H9 (cell line): ENCODE data around the gene ABCA4. TPM values are rescaled to one million over a fixed set of nuclear protein-coding genes. Genes with fewer than 3 reads are reported as not detected.

Experiments used
- DNase-seq: peaks from one replicate; pipeline ENCODE4 v3.0.0-alpha.2; 2017
- H2AFZ ChIP-seq: one replicate; pipeline ENCODE4 v1.6.1; 2013; ENCODE audit warnings: mild to moderate bottlenecking, low read length, control low read depth, moderate library complexity
- H2AK5ac ChIP-seq: 2 replicates; pipeline ENCODE4 v1.6.1; 2013; ENCODE audit warnings: low read length, control low read depth, mixed read lengths; ENCODE audit not compliant: insufficient read length
- H2BK120ac ChIP-seq: one replicate; pipeline ENCODE4 v1.6.1; 2013; ENCODE audit warnings: low read depth, mild to moderate bottlenecking, low read length, control low read depth, inconsistent platforms; ENCODE audit not compliant: poor library complexity, severe bottlenecking
- H2BK12ac ChIP-seq: 2 replicates; pipeline ENCODE4 v1.6.1; 2013; ENCODE audit warnings: low read length, control low read depth, mixed read lengths, low read depth; ENCODE audit not compliant: insufficient read length
- H2BK15ac ChIP-seq: 2 replicates; pipeline ENCODE4 v1.6.1; 2013; ENCODE audit warnings: low read depth, low read length, control low read depth
- H2BK20ac ChIP-seq: one replicate; pipeline ENCODE4 v1.6.1; 2013; ENCODE audit warnings: low read depth, mild to moderate bottlenecking, low read length, control low read depth, inconsistent platforms; ENCODE audit not compliant: poor library complexity, severe bottlenecking
- H2BK5ac ChIP-seq: 2 replicates; pipeline ENCODE4 v1.6.1; 2013; ENCODE audit warnings: low read length, control low read depth, mixed read lengths; ENCODE audit not compliant: insufficient read length
- H3K14ac ChIP-seq: 2 replicates; pipeline ENCODE4 v1.6.1; 2013; ENCODE audit warnings: low read length, control low read depth; ENCODE audit not compliant: insufficient read depth
- H3K18ac ChIP-seq: 2 replicates; pipeline ENCODE4 v1.6.1; 2013; ENCODE audit warnings: low read depth, mild to moderate bottlenecking, mixed read lengths, low read length, control low read depth; ENCODE audit not compliant: insufficient read length
- H3K23ac ChIP-seq: 2 replicates; pipeline ENCODE4 v1.6.1; 2013; ENCODE audit warnings: low read length, control low read depth, mixed read lengths, low read depth; ENCODE audit not compliant: insufficient read length
- H3K23me2 ChIP-seq: 2 replicates; pipeline ENCODE4 v1.6.1; 2013; ENCODE audit warnings: low read depth, mild to moderate bottlenecking, mixed read lengths, low read length, control low read depth; ENCODE audit not compliant: insufficient read length, poor library complexity, severe bottlenecking
- H3K27ac ChIP-seq: 2 replicates; pipeline ENCODE4 v1.5.1; 2013; ENCODE audit warnings: low read length, control low read depth, mixed read lengths, low read depth; ENCODE audit not compliant: insufficient read length
- H3K27me3 ChIP-seq: 2 replicates; pipeline ENCODE4 v1.6.1; 2013; ENCODE audit warnings: low read length, control low read depth, inconsistent platforms; ENCODE audit not compliant: insufficient read depth
- H3K4ac ChIP-seq: 2 replicates; pipeline ENCODE4 v1.6.1; 2013; ENCODE audit warnings: low read depth, mild to moderate bottlenecking, control low read depth, inconsistent platforms, low read length, moderate library complexity
- H3K4me1 ChIP-seq: 2 replicates; pipeline ENCODE4 v1.6.1; 2013; ENCODE audit warnings: low read length, control low read depth, inconsistent platforms; ENCODE audit not compliant: insufficient read depth
- H3K4me2 ChIP-seq: 2 replicates; pipeline ENCODE4 v1.6.1; 2013; ENCODE audit warnings: low read length, control low read depth, mixed read lengths; ENCODE audit not compliant: insufficient read length, insufficient read depth
- H3K56ac ChIP-seq: 2 replicates; pipeline ENCODE4 v1.6.1; 2013; ENCODE audit warnings: low read depth, mild to moderate bottlenecking, mixed read lengths, low read length, control low read depth; ENCODE audit not compliant: insufficient read length
- H3K79me1 ChIP-seq: 2 replicates; pipeline ENCODE4 v1.6.1; 2013; ENCODE audit warnings: low read depth, mild to moderate bottlenecking, moderate library complexity, low read length, control low read depth, inconsistent platforms; ENCODE audit not compliant: insufficient read depth, poor library complexity, severe bottlenecking
- H3K79me2 ChIP-seq: 2 replicates; pipeline ENCODE4 v1.6.1; 2013; ENCODE audit warnings: low read length, control low read depth, inconsistent platforms; ENCODE audit not compliant: insufficient read depth
- H3K9ac ChIP-seq: 2 replicates; pipeline ENCODE4 v1.6.1; 2013; ENCODE audit warnings: low read length, control low read depth, mixed read lengths; ENCODE audit not compliant: insufficient read length; ENCODE audit errors: extremely low read depth
- H3K9me3 ChIP-seq: one replicate; pipeline ENCODE4 v1.6.1; 2013; ENCODE audit warnings: low read depth, low read length, inconsistent platforms; ENCODE audit not compliant: control insufficient read depth
- H3T11ph ChIP-seq: one replicate; pipeline ENCODE4 v1.6.1; 2013; ENCODE audit warnings: mild to moderate bottlenecking, low read length, control low read depth, inconsistent platforms
- H4K20me1 ChIP-seq: one replicate; pipeline ENCODE4 v1.6.1; 2013; ENCODE audit not compliant: control insufficient read depth, insufficient read length, insufficient read depth
- H4K5ac ChIP-seq: 2 replicates; pipeline ENCODE4 v1.6.1; 2013; ENCODE audit warnings: low read depth, mild to moderate bottlenecking, mixed read lengths, low read length, control low read depth; ENCODE audit not compliant: insufficient read length
- H4K8ac ChIP-seq: replicated peaks from 2 replicates; pipeline ENCODE4 v1.6.1; 2013; ENCODE audit warnings: low read length, control low read depth, mixed read lengths, low read depth; ENCODE audit not compliant: insufficient read length
- H4K91ac ChIP-seq: 2 replicates; pipeline ENCODE4 v1.6.1; 2013; ENCODE audit warnings: low read depth, mild to moderate bottlenecking, moderate library complexity, mixed read lengths, low read length, control low read depth; ENCODE audit not compliant: insufficient read length
- H3K27ac Mint-ChIP-seq, 3 experiments: 2 replicates in 2 of 3; 3 replicates in 1 of 3; pipeline ENCODE4 v1.8.0; 2020 to 2021; ENCODE audit warnings: mixed read lengths in 3 of 3, mild to moderate bottlenecking in 1 of 3, moderate library complexity in 1 of 3
- H3K27me3 Mint-ChIP-seq: 2 replicates; pipeline ENCODE4 v1.8.0; 2021; ENCODE audit warnings: low read depth, mild to moderate bottlenecking, moderate library complexity, mixed read lengths
- H3K36me3 Mint-ChIP-seq, 3 experiments: 2 replicates in 2 of 3; 3 replicates in 1 of 3; pipeline ENCODE4 v1.8.0; 2020 to 2021; ENCODE audit warnings: low read depth in 3 of 3, mixed read lengths in 3 of 3; ENCODE audit not compliant: insufficient read depth in 1 of 3
- H3K4me1 Mint-ChIP-seq, 2 experiments: 2 replicates each; pipeline ENCODE4 v1.8.0; 2020; ENCODE audit warnings: mixed read lengths in 2 of 2
- H3K4me3 Mint-ChIP-seq, 2 experiments: 2 replicates in 1 of 2; 3 replicates in 1 of 2; pipeline ENCODE4 v1.8.0; 2020 to 2021; ENCODE audit warnings: mild to moderate bottlenecking in 2 of 2, mixed read lengths in 2 of 2, moderate library complexity in 1 of 2
- H3K9me3 Mint-ChIP-seq, 2 experiments: 2 replicates in 1 of 2; 3 replicates in 1 of 2; pipeline ENCODE4 v1.8.0; 2020; ENCODE audit warnings: mild to moderate bottlenecking in 2 of 2, mixed read lengths in 2 of 2, moderate library complexity in 1 of 2
- WGBS: extraction: QIAGEN DNeasy Blood & Tissue Kit; methylation state at CpG from one replicate; pipeline ENCODE4 v1.1.7; 2013; ENCODE audit warnings: missing lambda C conversion rate, low lambda C conversion rate, mixed read lengths; ENCODE audit not compliant: insufficient read length; ENCODE audit errors: extremely low coverage; 5-methylcytosine and 5-hydroxymethylcytosine counted together
- total RNA-seq: library from RNA; stranded (reverse); gene quantifications from 2 replicates; pipeline ENCODE4 v1.2.1, GENCODE V29; 2021
- TF ChIP-seq, protein P1 (sequence below): fragments of 200-600 bp; sonication (generic); conservative IDR thresholded peaks from 3 replicates; pipeline ENCODE4 v1.8.0; 2021; ENCODE audit warnings: antibody characterized with exemption, mild to moderate bottlenecking

Gene ABCA4
- total RNA-seq, 1 experiment from 2014 or later, result not detected

DNA sequence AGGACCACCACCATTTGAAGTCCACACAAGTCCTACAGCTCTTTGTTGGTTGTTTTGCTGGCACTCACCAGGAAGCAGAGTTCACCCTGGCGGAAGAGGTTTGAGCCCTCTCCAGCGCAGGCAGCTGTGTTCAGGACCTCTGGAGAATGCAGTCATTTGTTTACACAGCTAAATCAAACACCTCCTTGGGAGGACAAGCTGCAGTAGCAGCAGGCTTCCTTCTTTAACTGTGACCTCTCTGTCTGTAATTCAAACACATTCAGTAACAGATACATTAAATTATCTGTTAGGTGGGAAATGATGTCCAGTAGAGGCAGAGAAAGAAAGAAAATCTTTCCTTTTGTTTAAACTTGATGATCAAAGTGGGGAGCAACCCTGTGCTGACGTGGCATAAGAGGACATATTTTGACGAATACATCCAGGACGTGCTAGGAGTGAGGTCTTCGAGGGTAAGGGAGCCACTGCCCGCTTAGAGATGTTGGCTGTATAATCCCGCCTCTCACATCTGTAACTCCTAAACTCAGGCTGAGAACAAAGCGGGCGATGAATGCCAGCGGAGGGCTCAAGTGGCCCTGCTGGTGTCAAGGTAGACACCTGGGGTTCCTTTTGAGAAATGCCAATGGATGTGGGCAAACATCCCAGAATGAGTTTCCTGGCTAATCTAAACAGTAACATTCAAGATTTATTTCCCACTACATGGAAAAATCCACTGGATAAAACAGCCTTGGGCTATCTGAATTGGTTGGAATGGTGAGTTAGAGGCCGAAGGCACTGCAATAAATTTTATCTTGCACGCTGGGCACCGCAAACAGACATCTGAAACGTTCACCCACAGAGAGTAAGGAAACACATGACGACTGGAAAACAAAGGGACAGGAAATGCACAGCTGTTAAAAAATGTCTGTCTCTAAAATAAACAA is 51.7 kb downstream of the ABCA4 start:
- Histone ChIP-seq H2BK12ac (no peak overlapping the region), H2BK5ac (no peak overlapping the region), H3K23ac (no peak overlapping the region), H3K4ac (no peak overlapping the region), H2BK20ac (no peak overlapping the region), H3K4me1 (no peaks in the 10 kb centered on the region), H4K8ac (no peak overlapping the region), H3K23me2 (no peaks in the 10 kb centered on the region), H3K56ac (no peak overlapping the region), H3K27me3 (peaks cover 47% of the 10 kb centered on the region; the same call in 1 of the 2 replicates), H3K79me1 (no peaks in the 10 kb centered on the region), H3K9me3 (no peaks in the 10 kb centered on the region), H2BK120ac (no peak overlapping the region), H2AFZ (no peak overlapping the region), H2AK5ac (no peak overlapping the region), H3T11ph (no peak overlapping the region), H3K79me2 (no peaks in the 10 kb centered on the region), H3K18ac (no peak overlapping the region), H3K4me2 (no peak overlapping the region), H3K9ac (no peak overlapping the region), H3K14ac (no peak overlapping the region), H4K20me1 (no peaks in the 10 kb centered on the region), H4K5ac (no peak overlapping the region), H2BK15ac (no peak overlapping the region), H4K91ac (no peak overlapping the region), H3K27ac (no peak overlapping the region)
- WGBS, result no CpG with 5 or more reads among the region's 16 CpGs
- Mint-ChIP-seq H3K27me3 (peaks cover 100% of the 10 kb centered on the region), H3K27ac (no peak overlapping the region; a peak in 1 of 7 replicates), H3K9me3 (peaks cover 0 to 3% of the 10 kb centered on the region in 2 experiments; a peak in 1 of 5 replicates), H3K4me1 (peaks cover 10 to 11% of the 10 kb centered on the region in 2 experiments), H3K4me3 (0 out of 5 replicates have a peak overlapping the region, but pooled peaks of 1 of the 2 experiments have one; percentile 5), H3K36me3 (no peaks in the 10 kb centered on the region)
- TF ChIP-seq, protein P1, sequence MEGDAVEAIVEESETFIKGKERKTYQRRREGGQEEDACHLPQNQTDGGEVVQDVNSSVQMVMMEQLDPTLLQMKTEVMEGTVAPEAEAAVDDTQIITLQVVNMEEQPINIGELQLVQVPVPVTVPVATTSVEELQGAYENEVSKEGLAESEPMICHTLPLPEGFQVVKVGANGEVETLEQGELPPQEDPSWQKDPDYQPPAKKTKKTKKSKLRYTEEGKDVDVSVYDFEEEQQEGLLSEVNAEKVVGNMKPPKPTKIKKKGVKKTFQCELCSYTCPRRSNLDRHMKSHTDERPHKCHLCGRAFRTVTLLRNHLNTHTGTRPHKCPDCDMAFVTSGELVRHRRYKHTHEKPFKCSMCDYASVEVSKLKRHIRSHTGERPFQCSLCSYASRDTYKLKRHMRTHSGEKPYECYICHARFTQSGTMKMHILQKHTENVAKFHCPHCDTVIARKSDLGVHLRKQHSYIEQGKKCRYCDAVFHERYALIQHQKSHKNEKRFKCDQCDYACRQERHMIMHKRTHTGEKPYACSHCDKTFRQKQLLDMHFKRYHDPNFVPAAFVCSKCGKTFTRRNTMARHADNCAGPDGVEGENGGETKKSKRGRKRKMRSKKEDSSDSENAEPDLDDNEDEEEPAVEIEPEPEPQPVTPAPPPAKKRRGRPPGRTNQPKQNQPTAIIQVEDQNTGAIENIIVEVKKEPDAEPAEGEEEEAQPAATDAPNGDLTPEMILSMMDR, result no peak
- no peak for DNase-seq
